Psoas muscle (tissue), 8 donors: Measurements from ENCODE around the gene CENPF. TPM values are rescaled to one million over a fixed set of nuclear protein-coding genes. Genes with fewer than 3 reads are reported as not detected.

Experiments used
- ATAC-seq, 4 donors: fragments of 200-7000 bp; cut with Tn5 transposase; one replicate each; pipeline ENCODE4 v1.9.1; 2020; ENCODE audit warnings: moderate library complexity in 3 of 4, mild to moderate bottlenecking in 2 of 4
- DNase-seq, 2 donors: peaks; one replicate each; pipeline ENCODE4 v3.0.0-alpha.2; 2020
- H3K27ac ChIP-seq: fragments of 200-600 bp; one replicate; pipeline ENCODE4 v1.8.0; 2022
- H3K27me3 ChIP-seq, 3 donors: fragments of 200-600 bp in 1 of 3; one replicate each; pipeline versions ENCODE4 v1.6.1 to v1.8.0; 2013 to 2022; ENCODE audit warnings: low read length in 2 of 3, mild to moderate bottlenecking in 2 of 3, moderate library complexity in 1 of 3; ENCODE audit not compliant: insufficient read depth in 3 of 3
- H3K36me3 ChIP-seq, 2 donors: fragments of 200-600 bp in 1 of 2; one replicate each; pipeline versions ENCODE4 v1.6.1 to v1.8.0; 2013 to 2022; ENCODE audit warnings: low read depth in 1 of 2, mild to moderate bottlenecking in 1 of 2, moderate library complexity in 1 of 2; ENCODE audit not compliant: insufficient read depth in 1 of 2
- H3K4me1 ChIP-seq: fragments of 200-600 bp; one replicate; pipeline ENCODE4 v1.8.0; 2022
- H3K4me3 ChIP-seq: fragments of 200-600 bp; one replicate; pipeline ENCODE4 v1.8.0; 2022; ENCODE audit warnings: mild to moderate bottlenecking
- H3K9me3 ChIP-seq: fragments of 200-600 bp; one replicate; pipeline ENCODE4 v1.8.0; 2022
- CTCF ChIP-seq: fragments of 200-600 bp; IDR thresholded peaks from one replicate; pipeline ENCODE4 v1.8.0; 2022; ENCODE audit warnings: antibody characterized with exemption
- WGBS, 3 donors: extraction: QIAGEN DNeasy Blood & Tissue Kit; methylation state at CpG; one replicate each; pipeline versions ENCODE4 v1.1.6 to v1.1.7; 2013; 5-methylcytosine and 5-hydroxymethylcytosine counted together
- intact Hi-C, 2 donors: fragments of 100-400 bp; cut with DNase I; formaldehyde crosslinking; loops; one replicate each; pipeline versions ENCODE4 v1.11.0 to v1.14.2; 2022
- polyA plus RNA-seq, 3 donors: library from polyadenylated mRNA; stranded (reverse); fragments of 200-250 nt; gene quantifications; one replicate each; pipeline ENCODE4 v1.2.3, GENCODE V29; 2013
- total RNA-seq, 4 donors: library from RNA; stranded (reverse); fragmentation: NEBNext Ultra II Directional in 2 of 4; extraction: Animal tissue kit (Norgen Biotek cat#: 25700) in 2 of 4; gene quantifications; one replicate each; pipeline versions ENCODE4 v1.2.1 to v1.2.4, GENCODE V29; 2021 to 2023
- donor health status: healthy with polysubstance abuse.
- donor health status: DM: no; HTN: no; CAD: no; lungs with moderate emphysema.
- donor health status: Bipolar disorder and iron deficiency.
- donor health status: healthy.
- donor health status: DM: yes; HTN: yes; CAD: no.
- donor health status: DM: no; HTN: no; CAD: no.
- donor health status: DM: no; HTN: no; CAD: no.
- donor health status: DM: yes; HTN: yes; CAD: no.

CENPF gene
- total and polyA plus RNA-seq, 7 donors = 0.04 to 1.2 (median 0.57) TPM

- 48 to 71% (median 68%) methylated on average over 1 of the region's 1 CpG for WGBS, 3 donors
- Histone ChIP-seq H3K4me3 (no peak overlapping the region), H3K36me3 (no peaks in the 10 kb centered on the region), H3K9me3 (no peaks in the 10 kb centered on the region), H3K27ac (no peak overlapping the region), H3K27me3 (no peaks in the 10 kb centered on the region), H3K4me1 (no peaks in the 10 kb centered on the region)
- intact Hi-C loops = no loop called here
- DNase-seq (no peak), ATAC-seq (no peak)
- no peak for TF ChIP-seq CTCF
Measured at GRCh38 chr1:214708321-214708955, 105.4 kb downstream of the CENPF start.

GRCh38 chr1:214709241-214709640 lies 106.2 kb downstream of the CENPF start:
- no peak for ATAC-seq
- H3K36me3 ChIP-seq = no peaks in the 10 kb centered on the region
- H3K9me3 ChIP-seq = no peaks in the 10 kb centered on the region
- H3K4me3 ChIP-seq = no peak overlapping the region
- H3K27ac ChIP-seq = no peak overlapping the region
- 73 to 89% (median 88%) methylated on average over 5 of the region's 5 CpGs for WGBS, 3 donors
- H3K27me3 ChIP-seq = no peaks in the 10 kb centered on the region
- intact Hi-C loops = no loop called here
- H3K4me1 ChIP-seq = no peaks in the 10 kb centered on the region
- no peak for TF ChIP-seq CTCF
- DNase-seq = no peak

GRCh38 chr1:214712737-214713136 lies 109.7 kb downstream of the CENPF start:
- TF ChIP-seq CTCF = no peak
- no peak overlapping the region for H3K27ac ChIP-seq
- H3K27me3 ChIP-seq = no peaks in the 10 kb centered on the region
- H3K4me3 ChIP-seq = no peak overlapping the region
- H3K4me1 ChIP-seq = no peaks in the 10 kb centered on the region
- no peaks in the 10 kb centered on the region for H3K36me3 ChIP-seq
- 64 to 71% (median 67%) methylated on average over 2 of the region's 2 CpGs for WGBS, 3 donors
- DNase-seq (no peak), ATAC-seq (no peak)
- H3K9me3 ChIP-seq = no peaks in the 10 kb centered on the region
- intact Hi-C loops = no loop called here

Other genes with a start within 250 kb of the CENPF start
- gene PTPN14, start 51.6 kb upstream of the CENPF start, total RNA-seq = 100 to 1,000 TPM in 1 of 4 donors, 10 to 100 TPM in 3; 50.8 to 106 (median 63.3) TPM
- gene PTPN14, start 51.6 kb upstream of the CENPF start, polyA plus RNA-seq = 10 to 100 TPM in 1 of 3 donors, 1 to 10 TPM in 2; 7.2 to 27.9 (median 9.1) TPM